Left ventricle myocardium inferior (tissue), 1 donor: ENCODE measurements around the gene FAM193A. TPM values are rescaled to one million over a fixed set of nuclear protein-coding genes. Genes with fewer than 3 reads are reported as not detected.
"Not testable (repeated sequence)": the region's sequence is repeated elsewhere in the genome, so short reads cannot be mapped to it uniquely, and the experiment has no call there.

Experiments
- DNase-seq: peaks from one replicate; pipeline ENCODE4 v3.0.0-alpha.2; 2020
- H3K27ac ChIP-seq: fragments of 200-600 bp; replicated peaks from 2 replicates; pipeline ENCODE4 v1.8.0; 2021
- H3K27me3 ChIP-seq: fragments of 200-600 bp; 2 replicates; pipeline ENCODE4 v1.8.0; 2021; ENCODE audit warnings: low read depth
- H3K36me3 ChIP-seq: fragments of 200-600 bp; 2 replicates; pipeline ENCODE4 v1.8.0; 2021
- H3K4me1 ChIP-seq: fragments of 200-600 bp; 2 replicates; pipeline ENCODE4 v1.8.0; 2021
- H3K4me3 ChIP-seq: fragments of 200-600 bp; 2 replicates; pipeline ENCODE4 v1.8.0; 2021; ENCODE audit warnings: mild to moderate bottlenecking, moderate library complexity
- H3K9me3 ChIP-seq: fragments of 200-600 bp; replicated peaks from 2 replicates; pipeline ENCODE4 v1.8.0; 2021
- intact Hi-C: fragments of 100-400 bp; cut with micrococcal nuclease; formaldehyde crosslinking; loops from one replicate; pipeline ENCODE4 v1.11.0; 2022
- total RNA-seq: library from RNA; stranded (reverse); fragmentation: NEBNext Ultra II Directional; extraction: Animal tissue kit (Norgen Biotek cat#: 25700); gene quantifications from one replicate; pipeline ENCODE4 v1.2.1, GENCODE V29; 2021
- TF ChIP-seq, protein P1 (sequence below): fragments of 200-600 bp; IDR thresholded peaks from 2 replicates; pipeline ENCODE4 v1.8.0; 2021; ENCODE audit warnings: antibody characterized with exemption, mild to moderate bottlenecking, borderline replicate concordance
- donor health status: DM: no; HTN: yes; CAD: no; lungs with severe emphysema.

FAM193A gene
- total RNA-seq, 1 donor from 2014 or later, result 16.0 TPM

DNA sequence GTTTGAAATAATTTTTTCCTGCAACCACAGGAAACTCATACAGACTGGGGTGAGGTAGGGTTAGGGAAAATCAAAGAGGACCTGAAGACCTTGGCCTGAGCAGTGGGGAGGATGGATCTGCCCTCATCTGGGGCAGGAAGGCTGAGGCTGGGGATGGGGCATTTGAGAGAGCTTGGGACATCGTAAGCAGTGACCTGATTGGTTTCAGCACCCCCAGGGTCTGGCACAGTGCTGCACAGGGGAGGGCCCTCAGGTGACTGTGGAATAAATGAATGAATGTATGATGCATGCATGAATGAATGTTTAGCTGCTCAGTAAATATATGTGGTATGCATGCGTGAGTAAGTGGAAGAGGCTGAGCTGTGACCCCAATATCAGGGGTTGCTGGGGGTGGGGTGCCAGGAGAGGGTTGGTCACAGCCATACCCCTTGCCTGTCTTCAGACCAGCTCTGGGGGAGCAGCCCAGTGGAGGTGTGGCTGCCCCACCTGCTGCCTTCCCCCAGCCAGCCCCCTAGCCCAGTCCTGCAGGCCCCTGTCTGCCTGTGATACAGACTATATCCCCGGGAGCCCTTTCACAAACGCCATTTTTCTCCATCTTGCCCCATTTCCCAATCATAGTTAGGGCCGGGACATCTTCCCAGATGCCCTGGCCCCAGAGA, 230.7 kb downstream of the FAM193A start:
- Histone ChIP-seq H3K4me3 (no peak overlapping the region), H3K27ac (peak overlapping the region; percentile 1), H3K27me3 (no peaks in the 10 kb centered on the region), H3K4me1 (peaks cover 25% of the 10 kb centered on the region), H3K9me3 (no peaks in the 10 kb centered on the region), H3K36me3 (no peaks in the 10 kb centered on the region)
- no peak for DNase-seq
- TF ChIP-seq, protein P1, sequence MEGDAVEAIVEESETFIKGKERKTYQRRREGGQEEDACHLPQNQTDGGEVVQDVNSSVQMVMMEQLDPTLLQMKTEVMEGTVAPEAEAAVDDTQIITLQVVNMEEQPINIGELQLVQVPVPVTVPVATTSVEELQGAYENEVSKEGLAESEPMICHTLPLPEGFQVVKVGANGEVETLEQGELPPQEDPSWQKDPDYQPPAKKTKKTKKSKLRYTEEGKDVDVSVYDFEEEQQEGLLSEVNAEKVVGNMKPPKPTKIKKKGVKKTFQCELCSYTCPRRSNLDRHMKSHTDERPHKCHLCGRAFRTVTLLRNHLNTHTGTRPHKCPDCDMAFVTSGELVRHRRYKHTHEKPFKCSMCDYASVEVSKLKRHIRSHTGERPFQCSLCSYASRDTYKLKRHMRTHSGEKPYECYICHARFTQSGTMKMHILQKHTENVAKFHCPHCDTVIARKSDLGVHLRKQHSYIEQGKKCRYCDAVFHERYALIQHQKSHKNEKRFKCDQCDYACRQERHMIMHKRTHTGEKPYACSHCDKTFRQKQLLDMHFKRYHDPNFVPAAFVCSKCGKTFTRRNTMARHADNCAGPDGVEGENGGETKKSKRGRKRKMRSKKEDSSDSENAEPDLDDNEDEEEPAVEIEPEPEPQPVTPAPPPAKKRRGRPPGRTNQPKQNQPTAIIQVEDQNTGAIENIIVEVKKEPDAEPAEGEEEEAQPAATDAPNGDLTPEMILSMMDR, result no peak
- intact Hi-C loops, result loop anchor here (10.0 kb wide), 1 partner anchor 188 kb away; no protein-coding TSS in a partner anchor

DNA sequence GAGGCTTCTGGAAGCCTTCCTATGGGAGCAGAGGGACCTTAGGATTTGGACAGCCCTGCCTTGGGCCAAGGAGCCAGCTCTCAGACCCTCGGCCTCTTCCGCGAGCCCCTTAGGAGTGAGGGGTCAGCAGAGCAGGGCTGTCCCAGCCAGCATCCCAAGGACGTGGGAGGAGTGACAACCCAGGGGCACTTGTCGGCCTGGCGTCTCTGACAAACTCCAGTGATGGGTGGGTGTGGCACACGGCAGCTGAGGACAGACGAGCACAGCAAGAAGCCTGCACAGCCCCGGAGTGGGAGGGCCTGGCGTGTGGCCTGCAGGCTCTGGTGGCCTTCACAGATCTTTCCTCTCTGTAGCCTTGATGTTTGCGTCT, 231.2 kb downstream of the FAM193A start:
- H3K27me3 ChIP-seq, result no peaks in the 10 kb centered on the region
- H3K4me1 ChIP-seq, result peaks cover 25% of the 10 kb centered on the region
- H3K36me3 ChIP-seq, result no peaks in the 10 kb centered on the region
- DNase-seq, result no peak
- H3K27ac ChIP-seq, result peak overlapping the region; percentile 1
- no peak overlapping the region for H3K4me3 ChIP-seq
- TF ChIP-seq, protein P1, result no peak
- intact Hi-C loops, result loop anchor here (10.0 kb wide), 1 partner anchor 187 kb away; no protein-coding TSS in a partner anchor
- H3K9me3 ChIP-seq, result no peaks in the 10 kb centered on the region

DNA sequence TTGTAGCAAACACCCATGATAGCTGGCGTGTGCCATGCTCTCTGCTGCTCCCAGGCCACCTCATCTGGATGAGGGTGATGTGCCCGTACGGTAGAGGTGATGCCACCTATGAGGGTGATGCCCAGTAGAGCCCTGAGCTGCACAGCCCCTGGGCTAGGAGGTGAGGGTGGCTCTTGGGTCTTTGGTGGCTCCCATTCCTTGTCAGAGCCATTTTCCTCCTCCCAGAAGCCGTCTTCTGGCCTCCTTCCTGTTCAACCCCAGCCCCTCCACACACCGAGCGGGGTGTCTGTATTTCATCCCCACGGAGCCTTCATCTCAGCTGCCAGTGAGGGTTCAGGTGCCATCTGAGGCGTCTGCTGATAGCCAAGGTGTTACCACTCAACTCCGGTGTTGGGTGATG, 231.7 kb downstream of the FAM193A start:
- intact Hi-C loops, result loop anchor here (10.0 kb wide), 1 partner anchor 187 kb away; no protein-coding TSS in a partner anchor
- Histone ChIP-seq H3K36me3 (no peaks in the 10 kb centered on the region), H3K4me3 (no peak overlapping the region), H3K27ac (no peak overlapping the region), H3K27me3 (no peaks in the 10 kb centered on the region), H3K4me1 (peaks cover 25% of the 10 kb centered on the region), H3K9me3 (no peaks in the 10 kb centered on the region)
- TF ChIP-seq, protein P1, result no peak
- DNase-seq, result no peak

DNA sequence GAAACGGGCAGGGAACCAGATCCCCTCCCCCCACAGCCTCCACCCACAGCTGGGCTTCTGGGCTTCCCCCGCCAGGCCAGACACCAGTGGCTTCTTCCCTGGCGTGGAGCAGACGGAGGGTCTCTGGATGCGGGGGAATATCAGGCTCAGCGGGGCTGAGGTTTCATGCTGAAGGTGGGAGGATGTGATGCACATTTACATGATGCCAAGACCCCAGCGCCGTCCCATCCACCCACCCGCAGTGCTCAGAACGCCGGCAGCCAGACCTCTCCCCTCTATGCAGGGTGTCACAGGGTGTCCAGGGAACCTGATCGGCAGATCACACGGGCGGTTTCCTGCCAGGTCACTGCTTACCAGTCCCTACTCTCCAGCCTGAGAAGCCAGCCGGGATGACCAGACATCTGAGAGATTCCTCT, 232.5 kb downstream of the FAM193A start:
- intact Hi-C loops, result loop anchor here (10.0 kb wide), 1 partner anchor 186 kb away; no protein-coding TSS in a partner anchor
- no peak overlapping the region for H3K27ac ChIP-seq
- H3K4me1 ChIP-seq, result peaks cover 19% of the 10 kb centered on the region
- no peaks in the 10 kb centered on the region for H3K27me3 ChIP-seq
- TF ChIP-seq, protein P1, result no peak
- H3K4me3 ChIP-seq, result no peak overlapping the region
- H3K9me3 ChIP-seq, result no peaks in the 10 kb centered on the region
- DNase-seq, result no peak
- H3K36me3 ChIP-seq, result no peaks in the 10 kb centered on the region

DNA sequence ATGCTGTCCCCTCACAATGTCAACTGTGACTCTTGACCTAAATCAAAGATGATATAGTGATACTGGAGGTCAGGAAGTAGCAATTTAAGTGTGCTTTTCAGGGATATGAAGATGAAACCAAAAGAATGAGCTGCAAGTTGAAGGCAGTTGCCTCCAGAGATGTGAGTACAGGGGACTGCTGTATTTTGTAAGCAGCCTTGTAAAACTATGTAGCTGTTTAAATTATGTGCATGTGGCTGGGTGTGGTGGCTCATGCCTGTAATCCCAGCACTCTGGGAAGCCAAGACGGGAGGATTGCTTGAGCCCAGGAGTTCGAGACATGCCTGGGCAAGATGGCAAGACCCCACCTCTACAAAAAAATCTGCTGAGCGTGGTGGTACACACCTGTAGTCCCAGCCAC, 234.8 kb downstream of the FAM193A start:
- Histone ChIP-seq H3K27ac (no peak overlapping the region), H3K4me1 (peaks cover 12% of the 10 kb centered on the region), H3K4me3 (no peak overlapping the region), H3K9me3 (no peaks in the 10 kb centered on the region), H3K36me3 (no peaks in the 10 kb centered on the region), H3K27me3 (no peaks in the 10 kb centered on the region)
- TF ChIP-seq, protein P1, result no peak
- DNase-seq, result no peak
- intact Hi-C loops, result no loop called here

DNA sequence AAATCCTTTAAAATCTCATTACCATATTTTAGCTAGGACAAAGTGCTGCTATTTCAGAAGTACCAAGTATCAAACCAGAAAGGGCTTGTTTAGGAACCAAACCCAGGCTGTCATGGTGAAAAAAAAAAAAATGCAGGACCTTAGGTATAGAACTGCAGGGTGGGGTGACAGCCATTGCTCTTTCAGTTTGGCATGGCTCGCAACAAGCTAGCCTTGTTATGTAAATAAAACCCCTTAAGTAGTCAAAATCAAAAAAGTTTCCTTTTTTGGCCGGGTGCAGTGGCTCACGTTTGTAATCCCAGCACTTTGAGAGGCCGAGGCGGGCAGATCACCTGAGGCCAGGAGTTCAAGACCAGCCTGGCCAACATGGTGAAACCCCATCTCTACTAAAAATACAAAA, 244.2 kb downstream of the FAM193A start:
- peaks cover 31% of the 10 kb centered on the region for H3K9me3 ChIP-seq
- H3K27me3 ChIP-seq, DNase-seq, H3K36me3 ChIP-seq, H3K4me3 ChIP-seq, H3K27ac ChIP-seq, intact Hi-C loops, H3K4me1 ChIP-seq: not testable (repeated sequence)
